NOMO-1 treated with DMSO at 0.1 percent for 48 hours (cell line): ENCODE measurements around the gene SRGAP2C.
"Not testable (repeated sequence)": the region's sequence is repeated elsewhere in the genome, so short reads cannot be mapped to it uniquely, and the experiment has no call there.

Experiments
- DNase-seq: peaks from one replicate; lab custom pipeline; 2025; ENCODE audit not compliant: unreplicated experiment; lab: John Stamatoyannopoulos, UW

SRGAP2C gene

GRCh38 chr1:121184290-121185127 lies at the start of gene SRGAP2C, which contains the start of gene FAM72B:
Gene SRGAP2C (plus strand): TSS chr1:121184975. CDS start chr1:121187447, 2,472 bp downstream.
Gene FAM72B (minus strand): TSS chr1:121184340. CDS start chr1:121183489, 851 bp downstream.
- DNase-seq, result peak; percentile 99

DNA sequence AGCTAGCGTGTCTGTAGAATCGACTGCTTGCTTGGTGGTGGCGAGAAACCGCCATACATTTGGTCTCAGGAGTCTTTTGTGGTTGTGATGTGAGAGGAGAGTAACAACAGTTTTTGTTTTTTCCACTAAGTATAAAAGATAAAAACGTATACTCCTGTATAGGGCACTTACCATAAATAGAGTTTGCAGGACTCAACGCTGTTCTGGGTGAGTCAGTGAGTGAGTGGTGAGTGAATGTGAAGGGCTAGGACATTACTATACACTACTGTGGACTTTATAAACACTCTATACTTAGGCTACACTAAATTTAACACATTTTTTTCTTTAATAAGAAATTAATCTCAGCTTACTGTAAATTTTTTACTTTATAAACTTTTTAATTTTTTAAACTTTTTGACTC lies 44.4 kb upstream of the SRGAP2C start:
- DNase-seq, result not testable (repeated sequence)

DNA sequence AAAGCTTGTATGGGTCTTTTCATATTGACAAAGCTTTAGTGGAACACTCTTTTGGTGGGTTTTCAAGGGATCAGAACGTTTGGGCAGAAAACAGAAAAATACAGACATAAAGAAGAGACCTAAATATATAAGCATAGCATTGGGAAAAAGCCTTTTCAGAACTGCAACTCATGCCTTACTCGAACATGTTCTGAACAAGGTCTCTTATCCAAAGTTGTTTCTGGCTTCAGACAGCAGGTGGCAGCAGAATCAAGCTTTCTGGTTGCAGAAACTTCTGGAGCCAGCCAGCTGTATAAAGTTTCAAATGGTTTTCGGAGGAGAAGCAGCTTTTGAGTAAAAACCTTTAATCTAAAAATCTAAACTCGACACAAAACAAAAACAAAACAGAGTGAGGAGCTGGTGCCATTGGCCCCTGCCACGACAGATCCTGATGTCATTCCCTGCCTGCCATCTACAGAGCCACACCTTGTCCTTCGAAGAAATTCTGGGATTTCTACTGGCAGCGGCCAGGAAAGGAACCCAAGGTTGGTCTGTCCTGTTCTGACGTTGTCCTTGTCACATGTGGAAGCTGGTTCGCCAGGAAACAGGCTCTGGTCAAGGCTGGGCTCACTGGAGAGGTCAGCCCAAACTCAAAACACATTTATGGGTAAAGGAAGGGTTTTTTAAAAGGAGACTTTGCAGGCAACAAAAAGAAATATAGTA lies 36.1 kb upstream of the SRGAP2C start:
- not testable (repeated sequence) for DNase-seq

- not testable (repeated sequence) for DNase-seq
These were observed 33.5 kb upstream of the SRGAP2C start for GRCh38 chr1:121151294-121151693.

- not testable (repeated sequence) for DNase-seq
These were observed 32.0 kb upstream of the SRGAP2C start for GRCh38 chr1:121152788-121153187.

- DNase-seq, result not testable (repeated sequence)
These were observed 30.0 kb upstream of the SRGAP2C start for GRCh38 chr1:121154811-121155210.

GRCh38 chr1:121155671-121156358 lies 29.0 kb upstream of the SRGAP2C start:
- DNase-seq, result not testable (repeated sequence)

- DNase-seq, result not testable (repeated sequence)
These were observed 27.7 kb upstream of the SRGAP2C start for GRCh38 chr1:121156958-121157603.

DNA sequence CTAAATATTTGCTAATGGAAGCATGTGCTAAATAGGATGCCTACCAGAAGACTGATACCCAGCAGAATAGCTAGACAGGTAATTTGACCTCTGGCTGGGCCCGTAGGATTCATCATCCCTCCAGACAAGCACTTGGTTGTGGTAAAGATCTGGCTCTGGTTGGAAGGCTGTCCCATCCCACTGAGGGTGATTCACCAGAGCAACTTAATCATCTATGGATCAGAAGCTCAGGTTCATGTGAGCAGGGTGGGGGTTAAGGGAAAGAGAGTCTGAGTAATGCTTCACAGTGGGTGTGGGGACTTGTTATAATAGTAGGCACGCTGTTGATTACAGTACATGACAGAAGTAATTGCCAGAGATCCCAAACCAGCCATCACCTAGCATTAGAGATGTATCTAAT lies 27.2 kb upstream of the SRGAP2C start:
- not testable (repeated sequence) for DNase-seq

GRCh38 chr1:121160118-121160517 lies 24.7 kb upstream of the SRGAP2C start:
- peak; percentile 44 for DNase-seq

DNA sequence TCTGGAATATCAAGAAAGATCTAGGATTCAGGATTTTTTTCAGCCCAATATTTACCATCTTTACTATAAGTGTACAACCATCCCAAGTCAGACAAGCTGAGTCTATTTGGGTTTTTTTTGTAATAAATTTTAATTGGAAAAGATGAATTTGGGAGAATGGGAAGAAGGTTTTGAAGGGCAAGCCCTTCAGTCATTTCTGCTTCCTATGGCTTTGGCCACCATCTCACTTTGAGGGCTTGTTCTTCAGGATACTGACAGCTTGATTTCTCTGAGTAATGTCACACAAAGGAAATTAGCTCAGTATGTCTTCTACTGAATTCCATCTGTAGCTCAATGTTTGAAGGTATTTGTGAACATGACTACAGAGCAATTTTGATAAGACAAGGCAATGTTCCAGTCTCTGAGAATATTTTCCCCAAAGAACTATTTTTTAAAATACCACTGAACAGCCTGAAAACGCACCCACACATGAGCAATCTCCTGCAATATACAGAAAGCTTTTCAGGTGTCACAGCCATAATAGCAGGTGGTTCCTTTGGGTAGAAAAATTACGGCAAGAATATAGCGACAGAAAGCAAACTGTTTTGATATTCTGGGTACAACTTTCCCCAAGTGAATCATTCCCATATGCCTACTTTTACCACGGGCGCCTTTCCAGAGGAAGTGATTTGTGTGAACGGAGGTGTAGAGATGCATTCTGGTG lies 23.4 kb upstream of the SRGAP2C start:
- not testable (repeated sequence) for DNase-seq

- DNase-seq, result peak; percentile 35
These were observed 20.7 kb upstream of the SRGAP2C start for GRCh38 chr1:121163850-121164757.

- peak; percentile 42 for DNase-seq
These were observed 19.5 kb upstream of the SRGAP2C start for GRCh38 chr1:121165296-121165695.

GRCh38 chr1:121167225-121167738 lies 17.5 kb upstream of the SRGAP2C start:
- not testable (repeated sequence) for DNase-seq

- not testable (repeated sequence) for DNase-seq
These were observed 16.6 kb upstream of the SRGAP2C start for GRCh38 chr1:121168152-121168668.

DNA sequence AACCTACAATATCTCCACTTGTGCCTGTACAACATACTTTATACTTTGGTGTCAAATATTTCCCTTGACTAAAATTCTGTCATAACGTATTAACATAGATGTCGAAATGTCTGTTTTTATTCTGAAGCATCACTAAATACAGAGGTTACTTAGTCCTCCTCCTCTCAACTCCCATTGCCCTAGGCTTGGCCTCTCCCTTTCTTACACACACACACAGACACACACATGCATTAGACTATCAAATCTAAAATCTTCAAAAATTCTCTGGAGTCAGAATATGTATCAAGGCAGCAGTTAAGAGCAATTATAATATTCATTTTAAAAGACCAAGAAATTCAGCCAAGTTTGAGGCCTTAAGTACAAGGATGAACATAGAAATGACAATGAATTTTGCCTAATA lies 8.1 kb upstream of the SRGAP2C start:
- not testable (repeated sequence) for DNase-seq

DNA sequence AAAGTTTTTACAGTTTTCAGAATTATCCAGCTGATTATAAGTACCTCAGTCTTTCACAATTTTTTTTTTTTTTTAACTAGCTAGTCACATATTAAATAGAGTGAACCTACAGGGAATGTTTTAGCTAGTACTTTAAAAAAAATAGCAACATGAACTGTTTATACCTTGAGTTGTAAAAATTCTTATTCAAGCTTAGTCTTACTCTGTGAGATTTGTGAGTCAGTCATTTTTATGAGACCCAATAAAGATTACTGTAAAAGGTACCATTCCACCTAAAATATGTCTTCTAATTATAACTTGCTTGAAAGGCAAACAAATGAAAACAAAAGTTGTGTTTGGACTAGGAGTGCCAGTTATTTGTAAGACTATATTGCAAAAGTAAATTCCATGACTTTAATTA lies 6.6 kb upstream of the SRGAP2C start:
- DNase-seq, result not testable (repeated sequence)

DNA sequence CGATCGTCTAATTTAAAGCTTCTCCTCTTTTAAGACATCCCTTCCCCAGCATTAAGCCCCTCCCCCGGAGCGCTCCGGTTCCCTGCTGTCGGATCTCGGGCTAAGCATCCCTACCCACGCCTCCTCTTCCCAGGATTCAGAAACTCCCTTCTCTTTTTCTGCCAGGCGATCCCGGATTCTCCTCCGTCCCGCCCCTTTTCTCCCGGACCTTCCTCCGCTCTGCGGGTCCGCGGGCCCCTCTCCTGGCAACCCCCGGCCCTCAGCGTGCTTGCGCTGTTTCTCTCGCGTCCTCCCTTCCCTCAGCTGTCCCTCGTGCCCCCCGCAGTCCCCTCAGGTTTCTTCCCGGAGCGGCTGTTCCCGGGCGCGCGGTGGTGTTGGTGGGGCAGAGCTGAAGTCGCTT lies 908 bp upstream of the SRGAP2C start:
- DNase-seq, result not testable (repeated sequence)
